Tibial nerve (tissue), 4 donors: ENCODE results near the gene NKIRAS1.

Source experiments
- CTCF ChIP-seq, 5 experiments: fragments of 200-600 bp in 3 of 5; fragments of 450-650 bp in 2 of 5; sonication (generic) in 3 of 5; IDR thresholded peaks; one replicate each; pipeline ENCODE4 v1.5.1; 2016 to 2019; ENCODE audit warnings: antibody characterized with exemption in 5 of 5, mild to moderate bottlenecking in 3 of 5, moderate library complexity in 2 of 5
- EP300 ChIP-seq, 2 donors: sonication (generic); formaldehyde crosslinking; IDR thresholded peaks; one replicate each; pipeline ENCODE4 v1.6.1; 2017; ENCODE audit warnings: antibody characterized with exemption in 2 of 2, mild to moderate bottlenecking in 1 of 2
- POLR2A ChIP-seq, 2 donors: fragments of 450-650 bp; IDR thresholded peaks; one replicate each; pipeline ENCODE4 v1.6.1; 2017; ENCODE audit warnings: antibody characterized with exemption in 2 of 2, mild to moderate bottlenecking in 2 of 2, moderate library complexity in 2 of 2

GRCh38 chr3:23911397-23911796 is 5.4 kb downstream of the NKIRAS1 start:
- no peak for TF ChIP-seq CTCF (IDR thresholded peaks at IDR 0.05)
- no peak for TF ChIP-seq POLR2A (IDR thresholded peaks at IDR 0.05)
- TF ChIP-seq EP300 (IDR thresholded peaks at IDR 0.05): no peak
